GM18907 (cell line): ENCODE measurements around the gene ZNF165.
"Not testable (repeated sequence)": the region's sequence is repeated elsewhere in the genome, so short reads cannot be mapped to it uniquely, and the experiment has no call there.

ENCODE experiments used
- ATAC-seq: cut with Tn5 transposase; IDR thresholded peaks from one replicate; pipeline ENCODE4 v1.9.1; 2021; ENCODE audit warnings: mild to moderate bottlenecking, moderate library complexity; ENCODE audit not compliant: unreplicated experiment

ZNF165 gene

GRCh38 chr6:28118217-28118616 lies 37.8 kb downstream of the ZNF165 start:
- ATAC-seq, result no peak

DNA sequence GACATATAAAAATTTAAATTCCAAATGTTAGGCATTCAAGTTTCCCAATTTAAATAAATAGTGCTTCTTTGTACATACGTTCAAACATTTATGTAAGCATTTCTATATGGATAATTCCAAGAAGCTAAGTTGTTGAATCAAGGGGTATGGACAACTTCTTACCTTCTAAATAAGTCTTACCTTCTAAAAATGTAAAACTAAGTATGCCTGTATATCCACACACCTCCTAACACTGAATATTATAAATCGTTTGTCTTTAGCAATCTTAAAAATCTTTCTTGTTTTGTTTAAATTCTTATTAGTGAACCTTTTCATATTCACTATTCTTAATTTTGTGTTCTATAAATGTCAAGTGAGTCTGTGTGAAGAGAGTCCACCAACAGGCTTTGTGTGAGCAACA lies 41.5 kb downstream of the ZNF165 start:
- ATAC-seq, result no peak

DNA sequence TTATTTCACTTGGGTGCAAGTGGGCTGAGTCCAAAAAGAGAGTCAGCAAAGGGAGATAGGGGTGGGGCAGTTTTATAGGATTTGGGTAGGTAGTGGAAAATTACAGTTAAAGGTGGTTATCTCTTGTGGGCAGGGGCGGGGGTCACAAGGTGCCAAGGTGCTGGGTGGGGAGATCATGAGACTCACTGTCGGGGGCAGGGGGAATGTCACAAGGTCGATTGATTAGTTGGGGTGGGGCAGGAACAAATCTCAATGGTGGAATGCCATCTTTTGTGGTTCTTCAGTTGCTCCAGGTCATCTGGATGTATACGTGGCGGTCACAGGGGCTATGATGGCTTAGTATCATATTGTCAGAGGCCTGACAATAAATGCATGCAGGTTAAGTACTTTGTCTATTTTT lies 41.9 kb downstream of the ZNF165 start:
- not testable (repeated sequence) for ATAC-seq

DNA sequence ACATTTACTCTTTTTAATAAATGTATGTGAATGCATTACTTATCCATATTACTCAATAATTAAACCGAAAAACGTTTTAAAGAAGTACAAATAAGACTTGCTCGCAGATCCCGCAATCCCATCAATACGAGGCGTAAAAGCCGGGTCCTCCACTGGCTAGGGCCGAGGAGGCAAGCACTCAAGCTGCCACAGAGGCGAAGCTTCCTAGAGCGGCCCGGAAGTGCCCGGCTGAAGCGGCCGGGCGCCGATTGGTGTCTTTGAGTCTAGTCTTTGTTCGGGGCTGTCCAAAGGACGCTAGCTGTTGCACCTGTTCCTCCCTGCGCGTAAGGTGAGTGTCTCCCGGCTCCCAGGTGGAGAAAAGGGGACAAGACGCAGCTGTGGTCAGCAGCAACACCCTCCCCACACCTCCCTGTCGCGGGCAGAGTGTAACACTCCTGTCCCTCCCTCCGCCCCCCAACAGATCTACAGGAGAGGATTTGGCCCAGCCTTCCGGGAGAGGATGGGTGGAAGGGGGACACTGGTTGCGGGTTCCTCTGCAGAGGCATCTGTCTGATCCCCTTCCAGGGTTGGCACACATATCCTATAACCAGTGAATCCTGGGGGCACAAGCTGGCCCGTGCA lies 44.1 kb downstream of the ZNF165 start, which contains the start of gene ZSCAN16:
ZSCAN16 (plus strand) TSS at position 260 of the 621 bp plus-strand sequence. CDS start 835 bp downstream, outside the sequence.
- ATAC-seq, result peak; percentile 93

DNA sequence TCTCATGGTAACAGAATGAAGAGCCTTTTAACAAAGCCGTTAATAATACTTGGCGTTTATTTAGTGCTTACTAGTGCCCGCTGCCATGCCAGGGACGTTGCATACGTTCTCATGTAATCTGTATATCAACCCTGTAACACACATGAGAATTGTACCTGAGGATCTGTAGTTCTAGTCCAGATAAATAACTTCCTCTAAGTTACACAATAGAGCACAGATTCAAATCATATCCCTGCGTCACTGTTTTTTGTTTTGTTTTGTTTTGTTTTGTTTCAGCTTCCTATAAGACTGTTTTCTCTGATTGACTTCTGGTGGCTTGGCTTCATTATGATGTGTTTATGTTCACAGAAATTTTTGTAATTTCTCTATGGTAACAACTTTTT lies 44.6 kb downstream of the ZNF165 start:
- peak; percentile 15 for ATAC-seq

GRCh38 chr6:28125401-28125800 lies 45.0 kb downstream of the ZNF165 start:
- ATAC-seq, result no peak

DNA sequence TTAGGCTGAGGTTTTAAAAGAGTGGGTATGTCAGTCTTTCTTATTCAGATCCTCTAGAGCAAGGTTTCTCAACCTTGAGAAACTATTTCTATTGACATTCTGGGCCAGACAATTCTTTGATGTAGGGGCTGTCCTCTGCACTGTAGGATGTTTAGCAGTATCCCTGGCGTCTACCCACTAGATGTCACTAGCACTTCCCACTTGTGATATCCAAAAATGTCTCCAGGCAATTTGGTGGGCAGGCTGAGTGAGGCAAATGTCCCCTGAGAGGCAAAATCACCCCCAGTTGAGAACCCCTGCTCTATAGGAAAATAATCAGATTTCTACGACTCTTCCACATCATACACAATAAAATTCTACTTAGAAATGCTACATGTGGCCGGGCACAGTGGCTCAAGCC lies 53.6 kb downstream of the ZNF165 start:
- ATAC-seq, result no peak

GRCh38 chr6:28134716-28135115 lies 54.3 kb downstream of the ZNF165 start:
- ATAC-seq, result no peak

DNA sequence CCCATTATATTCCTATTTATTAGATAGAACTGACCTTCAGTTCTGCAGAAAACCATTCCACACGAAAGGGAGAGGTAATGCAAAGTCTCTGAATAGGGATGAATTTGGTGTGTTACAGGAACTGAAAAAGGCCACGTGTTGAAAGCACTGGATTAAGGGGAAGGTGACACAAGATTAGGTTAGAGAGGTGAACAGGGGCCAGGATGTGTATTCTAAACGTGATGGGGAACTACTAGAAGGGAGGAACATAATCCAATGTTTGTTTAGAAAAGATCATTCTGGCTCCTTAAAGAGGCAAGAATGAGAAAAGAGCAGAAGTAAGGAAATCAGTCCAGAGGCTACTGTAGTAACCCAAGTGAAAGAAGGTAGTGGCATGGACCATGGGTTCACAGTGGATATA lies 55.0 kb downstream of the ZNF165 start:
- ATAC-seq, result no peak

- ATAC-seq, result peak; percentile 69
These were observed 56.5 kb downstream of the ZNF165 start for GRCh38 chr6:28136585-28137504.

DNA sequence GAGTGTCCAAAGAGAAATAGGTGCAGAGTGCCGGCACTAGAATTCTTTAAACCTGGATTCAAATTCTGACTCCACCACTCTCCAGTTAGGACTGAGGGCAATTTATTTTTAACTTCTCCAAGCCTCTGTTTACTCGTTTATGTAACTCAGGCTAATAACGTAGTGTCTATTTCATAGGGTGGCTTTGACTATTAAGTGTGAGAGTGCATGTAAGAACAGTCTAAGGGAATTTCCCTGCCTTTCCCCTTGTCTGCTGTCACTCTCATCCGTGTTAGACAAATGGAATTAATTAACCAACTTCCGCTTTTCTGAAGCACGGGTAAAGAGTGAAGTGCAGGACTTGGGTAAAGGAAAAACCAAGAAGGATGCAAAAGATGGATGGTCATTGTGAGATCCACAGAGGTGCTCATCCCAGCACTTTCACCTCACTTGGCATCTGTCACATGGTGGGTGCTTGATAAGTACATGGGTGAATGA lies 57.2 kb downstream of the ZNF165 start:
- ATAC-seq, result peak; percentile 36
